GM19043 (cell line): Measurements from ENCODE around the gene HMOX2.
A peak's percentile ranks its signal among the peaks of the same experiment; 100 is the strongest.

Experiments used
- ATAC-seq: cut with Tn5 transposase; IDR thresholded peaks from one replicate; pipeline ENCODE4 v1.9.1; 2021; ENCODE audit warnings: low read depth; ENCODE audit not compliant: unreplicated experiment

HMOX2 gene

DNA sequence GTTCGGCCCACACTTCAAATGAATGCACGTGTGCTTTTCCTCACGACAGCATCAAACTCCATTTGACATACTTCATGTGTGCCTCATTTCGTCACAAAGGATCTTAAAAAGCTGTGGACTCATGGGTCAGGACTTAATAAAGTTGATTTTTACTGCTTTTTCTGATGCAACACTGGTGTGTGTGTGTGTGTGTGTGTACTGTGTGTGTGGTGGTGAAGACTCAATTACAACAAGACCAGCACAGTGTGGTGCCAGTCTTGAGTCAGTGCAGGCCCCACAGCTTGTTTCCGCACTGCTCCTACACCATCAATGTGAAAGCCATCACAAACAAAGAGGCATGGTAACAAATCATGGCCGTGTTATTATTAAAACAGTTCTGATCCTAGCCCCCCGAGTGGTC is 44.7 kb downstream of the HMOX2 start:
- no peak for ATAC-seq

DNA sequence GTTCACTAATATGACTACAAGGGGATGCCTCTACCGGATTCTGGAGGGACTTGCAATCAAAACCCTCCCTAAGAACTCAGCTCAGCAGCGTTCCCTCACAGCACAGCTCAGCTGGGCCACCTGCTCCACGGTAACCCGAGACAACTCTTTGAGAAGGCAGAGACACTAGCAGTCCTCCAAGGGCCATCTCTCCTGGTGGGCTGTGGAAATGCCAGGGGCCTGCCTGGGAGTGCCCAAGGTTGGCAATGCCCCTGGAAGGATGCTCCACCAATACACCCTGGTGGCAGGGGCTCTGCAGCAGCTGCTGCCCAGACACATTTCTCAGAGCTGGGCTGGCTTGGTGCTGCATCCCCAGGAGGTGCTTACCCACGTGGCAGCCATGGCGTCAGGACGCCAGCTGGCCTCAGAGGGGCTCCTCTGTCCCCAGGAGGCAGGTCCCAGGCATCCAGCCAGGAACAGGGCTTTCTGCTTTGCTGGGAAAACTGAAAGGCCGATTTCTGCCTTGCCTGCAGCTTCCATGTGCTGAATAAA is 45.9 kb downstream of the HMOX2 start:
- ATAC-seq = no peak

DNA sequence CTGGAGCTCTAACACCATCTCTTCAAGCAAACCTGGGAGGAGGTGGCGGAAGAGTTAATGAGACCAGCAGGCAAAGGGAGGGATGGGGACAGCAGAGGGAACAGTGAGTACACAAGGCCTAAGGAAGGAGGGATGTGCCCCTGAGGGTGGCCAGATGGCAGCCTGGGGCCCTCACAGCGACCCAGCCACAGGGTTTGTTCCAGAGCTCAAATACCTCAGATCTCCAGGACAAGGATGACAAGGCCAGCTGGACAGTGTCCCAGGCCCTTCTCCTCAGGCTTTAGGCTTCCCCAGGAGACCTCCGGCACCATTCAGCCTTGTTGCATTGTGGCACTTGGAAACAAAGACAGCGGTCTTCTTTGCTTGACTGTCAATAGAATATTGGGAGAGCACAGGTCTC is 47.5 kb downstream of the HMOX2 start:
- ATAC-seq = no peak

DNA sequence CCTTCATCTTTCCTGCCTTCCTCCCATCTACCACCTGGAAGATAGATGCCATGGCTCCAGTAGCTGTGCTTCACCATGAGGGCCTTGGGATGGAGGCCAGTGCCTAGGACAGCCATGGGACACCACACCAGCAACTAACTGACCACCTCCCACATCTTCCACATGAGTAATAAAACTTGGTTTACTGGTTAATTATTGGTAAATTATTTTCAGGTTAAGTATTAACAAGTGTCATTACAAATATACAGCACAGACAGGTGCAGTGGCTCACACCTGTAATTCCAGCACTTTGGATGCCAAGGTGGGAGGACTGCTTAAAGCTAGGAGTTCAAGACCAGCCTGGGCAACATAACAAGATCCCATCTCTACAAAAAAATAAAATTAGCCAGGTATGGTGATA is 48.4 kb downstream of the HMOX2 start:
- no peak for ATAC-seq

DNA sequence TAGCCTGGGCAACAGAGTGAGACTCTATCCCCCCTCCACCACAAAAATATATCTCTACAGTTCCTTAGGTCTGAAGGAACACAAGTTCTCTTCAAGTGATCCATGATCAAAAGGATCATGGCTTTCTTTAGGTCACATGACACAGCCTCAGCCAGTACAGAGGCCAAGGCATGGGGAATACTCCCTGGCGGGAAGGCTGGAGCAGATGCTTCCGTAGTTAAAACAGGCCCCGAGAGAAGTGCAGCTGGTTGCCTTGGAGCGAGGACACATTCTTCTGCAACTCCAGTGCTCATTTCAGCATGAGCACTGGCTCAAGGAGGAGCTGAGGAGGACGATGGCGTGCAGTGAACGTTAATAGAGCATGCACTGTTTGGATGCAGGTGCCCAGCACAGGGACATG is 48.9 kb downstream of the HMOX2 start:
- no peak for ATAC-seq

DNA sequence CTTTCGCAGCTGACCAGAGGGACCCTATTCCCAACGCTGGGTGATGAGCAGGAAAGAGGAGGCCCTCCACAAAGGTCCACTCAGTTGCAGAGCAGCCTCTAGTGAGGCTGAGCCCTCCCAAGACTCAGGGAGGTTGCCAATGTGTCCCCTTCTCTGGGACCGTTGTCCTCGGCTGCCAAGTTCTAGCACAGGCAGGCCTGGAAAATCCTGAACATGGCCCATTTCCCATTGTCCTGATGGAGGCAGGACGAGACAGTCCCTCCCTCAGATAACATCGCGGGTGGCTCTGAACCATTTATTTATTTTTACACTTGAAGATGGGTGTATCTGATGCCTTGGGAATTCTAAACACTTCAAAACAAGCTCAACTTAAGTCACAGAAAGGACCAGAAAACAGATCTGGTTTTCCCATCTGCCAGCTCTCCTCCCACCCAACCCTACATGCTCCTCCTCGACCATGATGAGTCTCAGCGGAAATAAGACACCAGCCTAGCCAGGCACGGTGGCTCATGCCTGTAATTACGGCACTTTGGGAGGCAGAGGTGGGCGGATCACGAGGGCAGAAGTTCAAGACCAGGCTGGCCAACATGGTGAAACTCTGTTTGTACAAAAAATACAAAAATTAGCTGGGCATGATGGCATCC is 49.6 kb downstream of the HMOX2 start:
- ATAC-seq = no peak

DNA sequence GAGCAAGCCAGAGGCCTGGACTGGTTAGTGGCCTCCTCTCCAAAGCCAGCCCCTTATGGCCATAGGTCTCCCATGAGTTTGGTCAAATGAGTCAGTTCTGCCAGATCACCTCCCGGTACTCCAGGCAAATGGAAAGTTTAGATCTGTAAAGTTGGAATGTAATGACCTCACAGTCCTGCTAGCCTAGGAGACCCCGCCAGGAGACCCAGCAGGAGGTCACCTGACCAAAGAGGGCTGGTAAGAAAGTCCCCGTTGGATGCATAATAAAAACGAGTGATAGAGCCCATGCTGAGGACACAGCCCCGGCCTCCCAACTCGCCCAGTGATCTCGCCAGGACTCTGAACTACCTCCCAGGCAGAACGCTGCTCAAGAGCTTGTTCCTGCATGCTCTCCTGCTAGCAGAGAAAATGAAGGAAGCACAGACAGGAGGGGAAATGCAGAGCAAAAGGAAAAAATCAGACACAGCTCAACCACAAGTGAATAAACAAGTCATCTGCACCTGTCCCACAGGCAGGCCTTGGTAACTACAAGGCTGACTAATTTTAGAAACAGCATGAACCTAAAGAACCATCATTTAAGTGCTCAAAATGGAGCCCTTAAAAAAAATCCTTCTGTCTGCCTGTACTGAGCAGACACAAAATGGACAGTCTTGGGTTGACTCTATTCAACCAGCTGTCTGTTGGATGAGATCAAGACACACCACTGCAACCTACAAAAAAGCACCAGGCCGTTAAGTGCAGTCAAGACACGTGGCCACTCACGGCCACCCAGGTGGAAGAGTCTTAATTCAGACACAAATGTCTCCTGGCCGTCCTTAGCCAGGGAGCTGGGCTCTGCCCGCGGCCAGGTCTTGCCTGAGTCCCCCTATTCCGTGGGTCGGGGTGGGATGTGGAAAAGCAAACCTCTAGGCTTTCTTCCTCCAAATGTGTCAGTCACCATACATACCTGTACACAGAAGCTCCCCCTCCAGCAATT is 53.2 kb downstream of the HMOX2 start:
- ATAC-seq = no peak

DNA sequence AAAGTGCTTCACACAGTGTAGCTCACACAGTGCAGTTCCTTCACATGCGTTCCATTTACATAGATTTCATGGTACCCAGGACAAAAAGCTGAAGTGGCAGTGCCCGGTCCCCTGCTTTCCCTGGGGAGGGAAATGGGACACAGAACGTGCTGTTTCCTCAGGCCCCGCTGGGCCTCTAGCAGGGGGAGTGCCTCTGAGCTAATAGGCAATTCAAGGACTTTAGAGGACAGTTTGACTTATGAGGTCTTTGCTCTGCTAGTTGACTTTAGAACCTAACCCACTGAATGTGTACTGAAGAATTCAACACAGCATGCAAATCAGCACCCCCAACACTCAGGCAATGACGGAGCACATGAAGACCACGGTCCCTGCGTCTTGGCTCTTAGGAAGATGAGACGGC is 55.6 kb downstream of the HMOX2 start:
- ATAC-seq = no peak

DNA sequence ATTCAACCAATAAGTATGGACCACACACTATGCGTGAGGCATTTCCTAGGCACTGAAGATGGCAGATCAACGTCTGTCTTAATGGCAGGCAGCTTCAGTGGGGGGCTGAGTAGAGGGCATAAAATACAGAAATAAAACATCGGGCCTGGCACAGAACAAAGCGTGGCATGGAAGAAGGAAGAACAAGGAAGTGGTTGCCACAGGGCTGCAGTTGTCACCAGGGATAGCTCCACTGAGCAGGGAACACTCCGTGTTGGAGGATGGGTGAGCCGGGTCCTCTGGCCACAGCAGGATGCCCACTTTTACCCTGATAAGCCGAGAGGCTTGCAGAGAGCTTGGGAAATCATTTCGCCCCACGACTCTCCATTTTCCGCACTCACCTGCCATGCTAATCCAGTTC is 56.0 kb downstream of the HMOX2 start:
- no peak for ATAC-seq

DNA sequence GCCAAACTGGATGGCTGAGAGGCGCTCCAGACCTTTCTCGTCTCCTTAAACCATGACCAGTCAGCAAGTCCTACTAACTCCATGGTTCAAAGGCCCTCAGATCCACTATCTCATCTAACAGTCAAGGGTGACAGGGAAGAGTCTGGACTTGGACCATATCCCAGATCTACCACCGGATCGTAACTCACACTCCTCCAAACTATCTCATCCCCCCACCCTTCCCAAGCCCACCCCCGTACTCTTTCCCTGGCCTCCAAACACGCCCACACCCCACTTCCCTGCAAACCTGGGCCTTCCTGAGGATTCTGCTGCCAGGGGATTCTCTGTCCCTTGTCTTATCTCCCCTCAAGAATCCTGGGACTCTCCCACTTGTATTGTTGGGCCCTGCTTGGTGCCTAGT is 57.3 kb downstream of the HMOX2 start:
- no peak for ATAC-seq

DNA sequence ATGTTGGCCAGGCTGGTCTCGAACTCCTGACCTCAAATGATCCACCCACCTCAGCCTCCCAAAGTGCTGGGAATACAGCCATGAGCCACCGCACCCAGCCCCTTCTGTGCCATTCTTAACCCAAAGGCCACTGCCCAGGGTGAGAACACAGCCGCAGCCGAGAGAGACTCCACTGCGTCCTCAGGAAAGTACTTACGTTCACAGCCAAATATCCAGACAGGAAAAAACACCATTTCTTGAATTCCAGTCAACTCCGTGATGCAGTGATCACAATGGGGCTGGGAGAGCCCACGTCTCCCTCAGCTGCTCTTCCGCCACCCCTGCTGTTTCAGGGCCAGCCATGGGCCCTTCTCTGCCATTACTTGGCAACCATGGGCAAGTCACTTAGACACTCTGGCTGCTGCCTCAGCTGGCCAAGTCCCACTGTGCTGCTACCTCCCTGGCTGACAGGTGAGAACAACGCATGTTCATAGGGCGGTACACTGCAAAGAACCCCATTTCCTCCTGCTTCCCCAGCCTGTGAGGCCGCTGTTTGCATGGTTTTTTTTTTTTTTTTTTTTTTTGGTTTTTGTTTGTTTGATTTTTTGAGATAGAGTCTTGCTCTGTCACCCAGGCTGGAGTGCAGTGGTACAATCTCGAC is 58.1 kb downstream of the HMOX2 start:
- ATAC-seq = no peak

DNA sequence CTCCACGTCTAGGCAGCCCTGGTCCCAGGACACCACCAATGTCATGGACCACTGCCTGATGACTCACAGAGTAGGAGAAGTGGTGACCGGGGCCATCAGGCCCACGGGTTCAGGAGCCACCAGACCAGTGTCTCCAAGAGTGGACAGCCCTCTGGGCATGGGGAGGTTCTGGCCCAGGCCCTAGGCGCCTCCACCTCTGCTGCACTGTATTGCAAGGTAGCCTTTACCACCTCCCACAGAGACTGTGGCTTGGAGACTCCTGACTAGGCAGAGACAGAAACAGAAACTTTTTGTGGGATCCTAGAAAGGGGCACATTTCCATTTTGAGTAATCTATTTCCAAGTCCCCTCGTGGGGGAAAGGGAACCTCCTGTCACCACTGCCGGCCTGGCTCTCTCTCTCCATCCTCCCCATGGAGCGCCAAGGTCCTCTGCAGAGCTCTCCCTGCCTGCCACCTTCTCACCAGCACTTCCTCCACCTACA is 59.5 kb downstream of the HMOX2 start:
- no peak for ATAC-seq

DNA sequence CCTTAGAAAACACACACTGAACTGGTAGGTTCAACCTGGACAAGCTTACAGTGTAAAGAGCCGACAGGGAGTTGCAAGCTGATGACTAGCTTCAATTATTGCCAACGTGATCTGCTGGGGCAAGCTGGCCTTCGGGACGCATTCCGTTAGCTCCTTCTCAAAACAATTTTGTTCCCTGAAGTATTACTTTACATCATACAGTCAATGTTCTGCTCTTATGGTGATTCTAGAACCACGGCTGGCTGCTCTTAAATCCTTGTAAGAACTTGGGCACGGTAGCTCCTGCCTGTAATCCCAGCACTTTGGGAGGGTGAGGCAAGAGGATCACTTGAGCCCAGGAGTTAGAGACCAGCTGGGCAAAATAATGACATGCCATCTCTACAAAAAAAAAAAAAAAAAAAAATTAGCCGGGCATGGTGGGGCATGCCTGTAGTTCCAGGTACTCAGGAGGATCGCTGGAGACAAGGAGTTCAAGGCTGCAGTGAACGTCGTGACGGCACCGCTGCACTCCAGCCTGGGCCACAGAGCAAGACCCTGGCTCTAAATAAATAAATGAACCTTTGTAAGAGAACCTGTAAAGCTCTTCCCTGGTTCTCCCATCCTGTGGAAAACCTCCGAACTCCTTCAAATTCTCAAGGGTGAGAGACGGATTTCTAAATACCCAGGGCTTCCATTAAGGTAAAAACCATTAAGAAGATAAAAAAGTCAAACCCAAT is 60.4 kb downstream of the HMOX2 start:
- ATAC-seq = no peak

DNA sequence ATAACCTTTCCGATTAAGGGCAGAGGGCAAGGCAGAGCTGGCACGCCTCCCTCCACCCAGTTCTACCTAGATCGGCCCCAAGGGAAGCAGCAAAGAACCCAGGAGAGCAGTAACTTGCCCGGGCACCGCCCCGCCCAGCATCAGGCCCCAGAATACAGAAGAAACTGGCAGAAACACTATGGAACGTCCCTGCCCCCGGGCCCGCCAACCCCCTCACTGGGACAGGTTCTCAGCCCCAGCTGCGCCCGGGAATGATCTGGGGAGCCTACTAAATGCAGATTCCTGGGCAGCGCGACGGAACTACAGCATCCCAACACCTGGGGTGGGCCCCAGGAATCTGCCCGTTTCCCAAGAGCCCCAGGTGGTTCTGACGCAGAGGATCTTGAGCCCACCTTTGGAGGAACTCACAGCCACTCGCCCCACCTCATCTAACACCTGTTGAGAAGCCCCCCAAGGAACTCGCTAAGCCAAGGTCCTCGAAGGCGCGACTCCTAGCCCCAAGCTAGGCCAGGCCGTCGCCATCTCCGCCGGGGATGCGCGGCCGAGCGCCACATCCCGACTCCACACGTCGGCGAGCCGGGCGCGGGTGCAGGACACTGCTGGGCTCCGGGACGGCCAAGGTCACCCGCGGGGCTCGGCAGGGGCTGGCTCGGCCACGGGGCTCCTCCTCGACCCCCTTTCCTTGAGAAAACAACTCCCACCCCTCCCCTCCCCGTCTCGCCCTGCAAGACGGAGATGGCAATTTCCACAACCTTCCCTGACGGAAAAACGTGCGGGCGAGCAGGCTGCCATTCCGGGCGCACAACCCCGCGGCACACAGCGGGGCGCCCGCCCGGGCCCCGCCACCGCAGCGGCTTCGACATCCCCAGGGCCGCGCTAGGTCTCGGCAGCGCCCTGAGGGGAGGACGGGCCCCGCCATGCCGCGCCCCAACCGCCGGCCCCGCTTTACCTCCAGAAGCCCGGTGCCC is 61.5 kb downstream of the HMOX2 start:
- no peak for ATAC-seq

DNA sequence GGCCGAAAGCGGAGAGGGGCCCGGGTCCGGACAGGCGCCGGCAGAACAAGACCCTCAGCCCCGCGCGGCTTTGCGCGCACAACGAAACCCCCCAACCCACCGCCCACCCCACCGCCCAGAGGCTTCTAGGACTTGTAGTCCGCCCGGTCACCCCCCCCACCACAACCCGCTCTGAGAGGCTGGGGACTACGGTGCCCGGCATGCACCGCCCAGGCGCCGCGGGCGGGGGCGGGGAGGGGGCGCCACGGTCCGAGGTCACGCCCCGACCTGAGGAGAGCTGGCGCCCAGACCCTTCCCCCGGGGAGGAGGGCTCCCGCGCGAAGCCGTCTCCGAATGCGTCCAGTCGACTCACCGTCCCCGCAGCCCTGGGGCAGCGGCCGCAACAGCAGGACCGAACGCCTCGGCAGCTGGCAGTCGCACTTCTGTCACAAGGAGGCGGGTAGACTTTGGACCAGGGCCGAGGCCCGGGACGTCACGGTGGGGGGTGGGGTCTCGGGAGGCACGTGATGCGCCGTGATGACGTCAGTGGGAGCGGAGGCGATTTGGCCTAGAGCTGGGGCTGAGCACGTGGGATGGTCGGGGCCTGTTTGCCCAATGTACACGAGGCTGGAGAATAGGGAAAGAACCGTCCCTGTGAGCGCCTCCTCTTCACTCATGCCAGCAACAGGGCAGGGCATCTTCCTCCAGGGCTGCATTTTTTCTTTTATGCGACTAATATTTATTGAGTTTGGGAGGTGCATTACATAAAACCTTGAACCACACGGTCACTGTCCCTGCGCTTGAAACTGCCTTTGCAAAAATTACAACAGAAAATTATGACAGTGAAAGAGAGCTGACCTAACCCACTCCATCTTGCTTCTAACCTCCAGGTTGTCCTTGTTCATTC is 62.4 kb downstream of the HMOX2 start, which contains the start of gene CDIP1:
TSS of gene CDIP1 (minus strand) at position 424 of the 886 bp plus-strand sequence. CDS start 24,643 bp downstream, outside the sequence.
- peak; percentile 79 for ATAC-seq

DNA sequence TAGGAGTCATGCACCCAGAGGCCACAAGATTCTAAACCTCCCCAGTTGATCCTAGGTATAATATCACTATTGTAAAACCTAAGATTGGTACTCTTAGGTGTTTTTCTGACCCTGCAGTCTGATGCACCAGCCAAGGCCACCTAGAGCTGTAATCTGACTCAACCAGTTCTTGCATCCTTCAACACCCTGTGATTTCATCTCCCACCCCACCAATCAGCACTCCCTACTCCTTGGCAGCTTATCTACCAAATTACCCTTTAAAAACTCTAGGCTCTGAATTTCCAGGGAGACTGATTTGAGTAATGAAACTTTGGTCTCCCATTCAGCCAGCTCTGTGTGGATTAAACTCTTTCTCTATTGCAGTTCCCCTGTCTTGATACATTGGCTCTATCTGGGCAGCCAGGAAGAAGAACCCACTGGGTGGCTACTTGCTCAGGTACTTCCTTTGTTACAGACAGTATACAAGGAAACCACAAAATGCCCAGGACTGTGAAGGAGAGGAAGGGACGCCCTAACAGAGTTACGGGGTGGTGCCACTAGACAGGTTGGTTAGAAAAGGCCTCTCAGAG is 63.6 kb downstream of the HMOX2 start:
- no peak for ATAC-seq

DNA sequence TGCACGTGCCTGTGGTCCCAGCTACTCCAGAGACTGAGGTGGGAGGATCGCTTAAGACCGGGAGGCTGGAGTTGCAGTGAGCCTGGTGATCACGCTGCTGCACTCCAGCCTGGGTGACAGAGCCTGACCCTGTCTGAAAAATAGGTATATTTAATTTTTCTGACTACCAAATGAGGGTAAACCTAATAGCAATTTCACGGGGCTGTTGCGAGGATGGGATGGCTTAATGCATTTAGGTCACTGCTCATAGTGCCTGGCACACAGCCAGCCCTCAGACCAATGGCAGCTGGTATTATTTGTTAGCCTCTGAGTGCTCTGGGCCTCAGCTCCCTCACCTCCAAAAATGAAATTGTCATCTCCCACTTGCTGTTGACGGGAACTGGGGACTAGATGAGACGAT is 68.3 kb downstream of the HMOX2 start:
- no peak for ATAC-seq

DNA sequence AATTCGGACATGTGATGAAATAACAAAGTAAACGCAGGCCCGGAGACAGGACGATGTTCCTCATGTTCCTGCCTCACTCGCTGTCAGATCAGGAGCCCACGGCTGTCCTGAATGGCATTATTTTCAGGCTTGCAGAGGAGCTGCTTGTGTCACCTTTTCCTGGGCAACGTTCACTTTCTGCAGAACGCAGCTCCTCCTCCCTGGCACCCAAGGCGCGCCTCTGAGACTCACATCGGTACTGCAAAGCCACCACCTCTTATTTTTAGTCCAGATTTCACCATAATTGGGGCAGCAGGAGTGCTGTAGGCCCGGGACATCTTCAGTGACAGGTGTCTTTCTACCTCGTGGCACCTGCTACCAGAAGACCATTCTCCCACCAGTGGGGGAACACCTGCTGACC is 71.9 kb downstream of the HMOX2 start:
- ATAC-seq = no peak
